Hepatic stellate cell (primary cell): ENCODE data around the gene TMEM273.
A peak's percentile ranks its signal among the peaks of the same experiment; 100 is the strongest.

ENCODE experiments used
- DNase-seq: peaks from one replicate; pipeline ENCODE4 v3.0.0; 2011; ENCODE audit warnings: low spot score

Gene TMEM273

GRCh38 chr10:49139028-49139845 lies 49.0 kb downstream of the TMEM273 start:
- peak; percentile 58 for DNase-seq

DNA sequence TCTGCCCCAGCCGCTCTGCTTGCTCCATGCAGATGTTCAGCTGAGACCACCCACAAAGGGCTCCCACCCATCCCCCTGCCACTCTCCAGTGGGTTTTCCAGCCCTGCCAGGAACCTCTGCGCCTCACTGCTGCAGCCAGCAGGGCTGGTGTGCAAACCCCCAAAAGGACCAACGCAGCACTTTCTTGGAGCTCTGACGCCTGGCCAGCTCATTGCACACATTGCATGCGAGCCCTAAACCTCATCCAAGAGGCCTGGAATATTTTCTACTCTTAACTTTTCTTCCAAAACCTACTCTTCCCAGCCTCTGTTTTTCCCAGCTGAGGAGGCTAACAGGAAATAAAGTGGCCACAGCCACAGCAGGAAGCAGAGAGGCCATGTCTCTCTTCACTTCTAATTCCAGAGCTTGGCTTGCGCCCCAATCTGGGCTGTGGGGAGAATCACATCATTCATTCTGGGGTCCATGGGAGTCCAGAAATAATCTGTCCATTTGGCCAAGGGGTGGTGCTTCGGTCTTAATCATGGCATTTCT lies 49.8 kb downstream of the TMEM273 start:
- DNase-seq: no peak

- no peak for DNase-seq
Observed at GRCh38 chr10:49136525-49136924, 51.7 kb downstream of the TMEM273 start.

GRCh38 chr10:49135575-49136313 lies 52.4 kb downstream of the TMEM273 start:
- no peak for DNase-seq

DNA sequence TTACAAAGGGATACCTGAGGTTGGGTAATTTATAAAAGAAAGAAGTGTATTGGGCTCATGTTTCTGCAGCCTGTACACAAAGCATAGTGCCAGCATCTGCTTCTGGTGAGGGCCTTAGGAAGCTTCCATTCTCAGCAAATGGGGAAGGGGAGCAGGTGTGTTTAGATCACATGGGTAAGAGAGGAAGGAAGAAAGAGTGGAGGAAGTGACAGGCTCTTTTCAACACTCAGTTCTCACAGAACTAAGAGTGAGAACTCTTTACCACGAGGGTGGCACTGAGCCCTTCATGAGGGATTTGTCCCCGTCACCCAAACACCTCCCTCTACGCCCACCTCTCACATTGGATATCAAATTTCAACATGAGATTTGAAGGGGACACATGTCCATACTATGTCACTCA lies 53.9 kb downstream of the TMEM273 start:
- DNase-seq: no peak

DNA sequence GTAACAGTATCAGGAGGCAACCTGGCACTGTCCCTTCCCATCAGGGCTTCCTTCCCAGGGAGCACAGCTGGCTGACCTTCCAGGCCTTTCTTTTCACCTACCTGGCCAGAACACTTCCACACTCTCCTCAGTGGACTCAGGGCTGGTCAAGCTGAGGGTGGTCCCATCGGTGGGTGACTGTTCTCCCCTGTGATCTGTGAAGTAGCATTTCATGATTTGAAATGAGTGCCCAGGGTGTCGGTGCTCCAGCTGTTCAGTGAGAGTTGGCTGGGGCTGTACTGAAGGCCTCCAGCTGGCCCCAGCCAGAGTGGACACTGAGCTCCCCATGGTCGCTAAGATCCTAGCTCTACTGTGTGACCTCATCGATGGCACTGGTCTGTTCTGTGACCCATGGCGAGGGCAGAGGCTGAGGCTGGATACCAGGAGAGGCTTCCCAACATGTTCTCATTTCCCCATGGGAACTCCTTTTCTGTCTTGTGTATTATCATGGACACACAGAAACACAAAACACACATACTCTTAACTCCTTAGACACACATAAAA lies 54.4 kb downstream of the TMEM273 start, which contains the start of gene FAM170B:
FAM170B (minus strand) TSS at position 316 of the 543 bp plus-strand sequence; CDS start at position 213, 103 bp downstream.
- DNase-seq: no peak

DNA sequence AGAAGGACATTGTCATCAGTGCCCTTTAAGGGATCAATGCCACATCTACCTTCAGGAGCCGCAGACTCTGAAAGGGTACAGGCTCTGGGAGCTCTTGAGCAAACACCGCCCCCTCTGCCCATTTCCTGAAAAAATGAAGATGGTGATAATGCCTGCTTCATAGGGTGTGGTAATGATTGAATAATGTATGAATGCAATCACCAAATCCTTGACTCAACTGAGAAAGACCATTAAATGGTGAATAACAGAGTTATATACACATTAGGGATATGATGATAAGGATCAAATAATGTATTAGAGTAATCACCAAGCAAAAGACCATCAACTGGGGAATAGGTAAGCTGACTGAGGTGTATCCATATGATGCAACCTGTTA lies 55.8 kb downstream of the TMEM273 start:
- no peak for DNase-seq

GRCh38 chr10:49131507-49132361 lies 56.5 kb downstream of the TMEM273 start:
- DNase-seq: no peak

DNA sequence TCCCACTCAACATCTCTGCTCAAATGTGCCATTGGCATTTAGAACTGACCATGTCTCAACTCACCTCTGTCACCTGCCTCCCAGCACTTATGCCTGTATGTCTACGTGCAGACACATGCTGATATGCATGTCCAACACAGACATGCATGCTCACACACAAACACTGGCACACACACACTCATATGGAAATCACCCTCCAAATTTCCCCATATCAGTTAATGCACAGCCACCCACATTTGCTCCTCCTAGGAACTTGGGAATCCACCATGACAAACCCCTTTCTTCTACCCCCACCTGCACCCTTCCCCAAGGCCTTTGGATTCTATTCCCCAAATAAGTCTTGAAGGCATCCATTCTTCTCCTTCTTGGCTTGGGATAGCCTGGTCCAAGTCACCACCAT lies 58.8 kb downstream of the TMEM273 start:
- no peak for DNase-seq

GRCh38 chr10:49128854-49129253 lies 59.3 kb downstream of the TMEM273 start:
- no peak for DNase-seq

GRCh38 chr10:49123981-49124950 lies 63.9 kb downstream of the TMEM273 start:
- DNase-seq: no peak

DNA sequence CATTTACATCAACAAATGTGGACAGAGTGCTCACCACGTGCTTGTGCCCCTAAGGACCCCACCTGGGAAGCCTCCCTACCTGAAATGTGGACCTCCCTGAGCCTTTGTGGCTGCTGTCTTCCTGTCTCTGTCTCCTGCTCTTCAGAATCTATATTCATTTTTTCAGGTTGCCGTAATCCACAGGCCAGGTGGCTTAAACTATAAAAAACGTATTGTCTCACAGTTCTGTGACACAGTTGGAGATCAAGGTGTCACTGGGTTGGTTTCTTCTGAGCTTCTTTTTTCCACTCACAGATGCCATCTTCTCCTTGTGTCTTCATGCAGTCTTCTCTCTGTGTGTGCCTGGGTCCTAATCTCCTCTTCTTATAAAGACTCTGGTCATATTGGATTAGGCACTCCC lies 67.3 kb downstream of the TMEM273 start:
- DNase-seq: no peak

DNA sequence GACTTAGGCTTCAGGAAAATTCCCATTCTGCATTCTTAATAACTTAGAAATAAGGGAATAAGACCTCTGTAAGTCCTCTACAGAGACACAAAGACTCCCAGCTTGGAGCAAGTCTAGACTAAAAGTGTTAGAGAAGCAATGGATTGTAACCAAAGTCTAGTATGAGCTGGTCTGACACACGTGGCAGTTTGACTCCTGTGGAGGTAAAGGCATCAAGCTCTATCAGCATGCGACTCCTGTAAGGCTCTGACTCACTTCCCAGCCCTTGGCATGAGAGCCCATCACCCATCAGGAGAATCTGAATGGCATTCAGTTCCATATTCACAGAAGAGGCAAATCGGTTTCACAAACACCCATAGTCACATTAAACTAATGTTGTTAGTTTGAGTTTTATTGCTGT lies 68.4 kb downstream of the TMEM273 start:
- no peak for DNase-seq

DNA sequence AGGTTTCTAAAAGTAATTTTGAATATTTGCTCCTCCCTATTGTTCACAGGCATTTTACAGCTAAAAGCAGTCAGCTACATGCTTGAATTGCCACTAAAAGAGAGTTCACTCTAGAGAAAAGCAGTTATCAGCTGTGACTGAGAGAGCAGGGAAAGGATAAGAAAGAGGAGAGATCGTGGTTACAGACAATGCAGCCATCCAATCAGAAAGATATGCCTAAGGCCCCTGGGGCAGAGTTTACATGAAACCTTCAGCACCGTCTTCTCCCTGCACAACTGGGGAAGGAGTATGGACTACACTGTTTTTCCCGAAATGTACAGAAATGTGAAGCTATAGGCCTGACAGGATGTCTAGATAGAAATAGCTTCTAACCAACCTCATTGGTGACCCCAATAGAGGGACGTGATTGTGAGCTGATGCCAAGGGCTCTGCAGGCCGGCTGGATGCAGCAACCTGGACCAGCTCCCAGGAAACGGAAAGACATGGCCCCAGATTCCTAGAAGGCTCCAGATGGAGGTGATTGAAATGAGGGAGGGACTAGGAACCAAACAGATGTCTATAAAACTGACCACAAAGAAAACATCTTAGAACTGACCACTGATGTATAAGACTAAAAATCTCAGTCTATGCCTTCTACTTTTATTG lies 69.6 kb downstream of the TMEM273 start:
- no peak for DNase-seq

GRCh38 chr10:49117376-49118070 lies 70.7 kb downstream of the TMEM273 start:
- DNase-seq: no peak

- DNase-seq: no peak
Observed at GRCh38 chr10:49116509-49117375, 71.4 kb downstream of the TMEM273 start.

GRCh38 chr10:49115796-49116508 lies 72.2 kb downstream of the TMEM273 start:
- no peak for DNase-seq
